Osteoblast (primary cell): ENCODE results near the gene ST6GALNAC5. TPM values are rescaled to one million over a fixed set of nuclear protein-coding genes. Genes with fewer than 3 reads are reported as not detected.
"Not testable (repeated sequence)": the region's sequence is repeated elsewhere in the genome, so short reads cannot be mapped to it uniquely, and the experiment has no call there.

Experiments used
- DNase-seq: peaks from one replicate; pipeline ENCODE4 v3.0.0; 2011; ENCODE audit warnings: low spot score, mixed read lengths; ENCODE audit not compliant: insufficient read length; ENCODE audit errors: missing footprints
- H2AFZ ChIP-seq: 2 replicates; pipeline ENCODE4 v1.6.0; 2011; ENCODE audit warnings: mild to moderate bottlenecking, low read length
- H3K27ac ChIP-seq: 2 replicates; pipeline ENCODE4 v1.5.1; 2011; ENCODE audit warnings: mild to moderate bottlenecking, low read depth, low read length, moderate library complexity
- H3K27me3 ChIP-seq: 2 replicates; pipeline ENCODE4 v1.6.0; 2012; ENCODE audit warnings: mild to moderate bottlenecking, control low read depth, inconsistent platforms, low read length, moderate library complexity; ENCODE audit not compliant: insufficient read depth
- H3K36me3 ChIP-seq: 2 replicates; pipeline ENCODE4 v1.5.1; 2011; ENCODE audit warnings: mild to moderate bottlenecking, low read length, control low read depth, moderate library complexity; ENCODE audit not compliant: insufficient read depth
- H3K4me1 ChIP-seq: 2 replicates; pipeline ENCODE4 v1.5.1; 2011; ENCODE audit warnings: mild to moderate bottlenecking, low read length, control low read depth, moderate library complexity; ENCODE audit not compliant: insufficient read depth
- H3K4me2 ChIP-seq: 2 replicates; pipeline ENCODE4 v1.6.0; 2011; ENCODE audit warnings: mild to moderate bottlenecking, low read length; ENCODE audit not compliant: insufficient read depth
- H3K4me3 ChIP-seq: fragments of 200-600 bp; sonication (generic); 3 replicates; pipeline ENCODE4 v1.5.1; 2012; ENCODE audit warnings: mild to moderate bottlenecking, low read length, inconsistent platforms; ENCODE audit not compliant: insufficient read depth
- H3K79me2 ChIP-seq: 2 replicates; pipeline ENCODE4 v1.6.0; 2012; ENCODE audit warnings: mild to moderate bottlenecking, low read length, control low read depth, inconsistent platforms; ENCODE audit not compliant: insufficient read depth
- H3K9me3 ChIP-seq: 2 replicates; pipeline ENCODE4 v1.5.1; 2011; ENCODE audit warnings: low read depth, low read length, control low read depth
- H4K20me1 ChIP-seq: 2 replicates; pipeline ENCODE4 v1.6.0; 2012; ENCODE audit warnings: mild to moderate bottlenecking, low read length, control low read depth; ENCODE audit not compliant: insufficient read depth
- total RNA-seq: library from RNA; depleted of rRNA; stranded (reverse); fragments of >200 nt; gene quantifications from 2 replicates; pipeline ENCODE4 v1.2.3, GENCODE V29; 2012
- TF ChIP-seq, protein P1 (sequence below): IDR thresholded peaks from 2 replicates; pipeline ENCODE4 v1.5.1; 2011; ENCODE audit warnings: mild to moderate bottlenecking, low read depth, low read length, moderate library complexity; ENCODE audit errors: extremely low read depth

Gene ST6GALNAC5
- total RNA-seq, 1 donor, result 1.1 TPM

DNA sequence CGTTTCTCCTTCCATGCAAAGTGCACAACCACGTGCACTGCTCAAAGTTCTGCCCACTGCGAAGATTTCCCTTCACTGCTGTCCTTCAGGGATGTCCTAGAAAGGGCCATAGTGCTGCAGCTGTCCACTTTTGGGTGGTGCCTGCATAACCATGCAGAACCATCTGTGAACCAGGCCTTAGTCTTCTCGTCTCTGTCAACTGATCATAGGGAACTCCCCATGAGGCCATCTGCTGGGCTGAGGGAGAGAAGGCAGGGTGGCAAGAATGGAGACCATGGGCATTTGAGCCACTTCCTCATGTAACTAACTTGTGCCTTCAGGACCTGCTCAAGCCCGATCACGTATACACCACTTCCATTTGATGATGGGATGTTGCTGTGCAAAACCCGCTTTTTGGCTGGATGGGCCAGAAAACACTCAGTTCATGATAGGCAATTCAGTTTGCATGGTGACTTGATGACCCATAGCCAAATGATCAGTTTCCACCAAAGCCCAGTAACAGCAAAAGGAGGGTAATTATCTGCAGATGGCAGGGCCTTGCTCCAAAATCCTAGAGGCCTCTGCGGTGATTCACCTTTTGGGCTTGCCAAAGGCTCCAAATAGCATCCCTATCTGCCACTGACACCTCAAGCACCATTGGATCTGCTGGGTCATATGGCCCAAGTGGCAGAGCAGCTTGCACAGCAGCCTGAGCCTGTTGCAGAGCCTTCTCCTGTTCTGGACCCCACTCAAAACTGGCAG lies 9.5 kb downstream of the ST6GALNAC5 start:
- no peak for DNase-seq
- Histone ChIP-seq H3K4me3 (no peak overlapping the region), H3K4me2 (no peak overlapping the region), H2AFZ (no peak overlapping the region), H3K27ac (no peak overlapping the region), H3K36me3 (no peaks in the 10 kb centered on the region), H3K79me2 (no peaks in the 10 kb centered on the region), H3K9me3 (no peaks in the 10 kb centered on the region), H4K20me1 (no peaks in the 10 kb centered on the region), H3K27me3 (no peaks in the 10 kb centered on the region), H3K4me1 (no peaks in the 10 kb centered on the region)
- TF ChIP-seq, protein P1, sequence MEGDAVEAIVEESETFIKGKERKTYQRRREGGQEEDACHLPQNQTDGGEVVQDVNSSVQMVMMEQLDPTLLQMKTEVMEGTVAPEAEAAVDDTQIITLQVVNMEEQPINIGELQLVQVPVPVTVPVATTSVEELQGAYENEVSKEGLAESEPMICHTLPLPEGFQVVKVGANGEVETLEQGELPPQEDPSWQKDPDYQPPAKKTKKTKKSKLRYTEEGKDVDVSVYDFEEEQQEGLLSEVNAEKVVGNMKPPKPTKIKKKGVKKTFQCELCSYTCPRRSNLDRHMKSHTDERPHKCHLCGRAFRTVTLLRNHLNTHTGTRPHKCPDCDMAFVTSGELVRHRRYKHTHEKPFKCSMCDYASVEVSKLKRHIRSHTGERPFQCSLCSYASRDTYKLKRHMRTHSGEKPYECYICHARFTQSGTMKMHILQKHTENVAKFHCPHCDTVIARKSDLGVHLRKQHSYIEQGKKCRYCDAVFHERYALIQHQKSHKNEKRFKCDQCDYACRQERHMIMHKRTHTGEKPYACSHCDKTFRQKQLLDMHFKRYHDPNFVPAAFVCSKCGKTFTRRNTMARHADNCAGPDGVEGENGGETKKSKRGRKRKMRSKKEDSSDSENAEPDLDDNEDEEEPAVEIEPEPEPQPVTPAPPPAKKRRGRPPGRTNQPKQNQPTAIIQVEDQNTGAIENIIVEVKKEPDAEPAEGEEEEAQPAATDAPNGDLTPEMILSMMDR, result no peak

DNA sequence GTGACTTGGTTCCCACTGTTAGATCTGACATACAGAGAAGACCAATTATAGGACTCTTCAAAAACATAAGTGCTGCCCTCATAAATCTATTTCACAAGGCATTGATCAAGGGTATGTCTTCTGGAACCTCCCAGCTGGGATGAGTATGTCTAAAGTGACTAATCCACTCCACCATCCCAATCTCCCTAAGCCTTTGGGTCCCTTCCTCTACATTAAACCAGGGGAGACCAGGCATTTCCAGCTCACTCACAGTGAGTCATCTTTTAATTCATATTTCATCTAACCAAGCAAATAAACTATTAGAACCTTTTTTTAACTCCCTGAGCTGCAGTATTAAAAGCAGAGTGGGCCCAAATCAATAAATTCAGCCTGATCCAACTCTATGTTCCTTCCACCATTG lies 11.7 kb downstream of the ST6GALNAC5 start:
- H3K27me3 ChIP-seq, H3K9me3 ChIP-seq, H3K36me3 ChIP-seq, DNase-seq, H3K4me1 ChIP-seq, H3K27ac ChIP-seq, H2AFZ ChIP-seq, H4K20me1 ChIP-seq, H3K79me2 ChIP-seq, H3K4me3 ChIP-seq, H3K4me2 ChIP-seq: not testable (repeated sequence)

DNA sequence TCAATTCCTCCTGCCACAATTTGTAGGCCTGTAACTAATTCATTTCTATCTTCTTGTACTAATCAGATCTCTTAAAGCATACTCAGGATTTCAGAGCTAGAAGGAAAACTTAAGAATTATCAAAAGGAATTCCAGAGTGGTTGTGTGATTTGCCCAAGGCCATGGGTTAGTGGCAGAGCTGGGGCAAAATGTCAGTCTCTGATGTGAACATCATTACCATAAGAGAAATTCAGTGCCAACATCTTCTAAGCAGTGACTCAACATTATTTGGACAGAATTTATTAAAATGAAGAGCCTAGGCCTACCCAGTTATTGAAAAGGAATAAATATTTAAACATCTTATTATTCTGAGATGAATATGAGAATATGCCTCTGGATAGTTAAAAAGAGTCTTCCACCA lies 14.5 kb downstream of the ST6GALNAC5 start:
- Histone ChIP-seq H3K9me3 (no peaks in the 10 kb centered on the region), H3K4me1 (no peaks in the 10 kb centered on the region), H3K4me3 (no peak overlapping the region), H3K27ac (no peak overlapping the region), H3K4me2 (no peak overlapping the region), H2AFZ (no peak overlapping the region), H3K27me3 (no peaks in the 10 kb centered on the region), H4K20me1 (no peaks in the 10 kb centered on the region), H3K79me2 (no peaks in the 10 kb centered on the region), H3K36me3 (no peaks in the 10 kb centered on the region)
- TF ChIP-seq, protein P1, result no peak
- no peak for DNase-seq

DNA sequence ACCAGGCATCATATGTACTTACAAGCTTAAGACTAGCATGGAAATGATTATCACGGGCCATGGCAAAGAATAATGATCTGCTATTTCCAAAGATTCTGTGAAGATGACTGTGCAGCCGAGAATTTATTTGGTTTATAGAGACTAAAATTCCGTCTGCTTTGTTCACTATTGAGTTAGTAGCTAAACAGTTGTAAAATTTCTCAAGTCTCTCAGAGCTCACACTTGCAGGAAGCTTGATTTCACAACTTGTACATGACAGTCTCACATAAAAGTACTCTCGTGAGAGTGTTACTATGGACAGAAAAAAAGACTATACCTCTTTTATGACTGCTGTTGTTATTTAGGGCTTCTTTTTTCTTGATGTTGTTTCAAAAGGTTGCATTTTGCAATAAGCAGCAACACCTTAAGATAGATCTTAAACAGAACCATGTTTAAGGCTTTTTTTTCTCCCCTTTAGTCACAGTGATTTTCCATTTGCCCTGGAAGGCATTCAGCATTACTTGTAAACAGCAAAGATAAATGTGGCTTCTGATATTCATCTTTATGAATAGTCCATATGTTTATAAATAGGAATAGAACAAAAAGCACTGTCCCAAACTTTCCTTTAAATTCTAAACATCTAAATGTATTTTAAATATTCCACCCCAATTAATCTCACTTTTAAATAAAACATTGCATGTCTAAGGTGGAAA lies 24.8 kb downstream of the ST6GALNAC5 start:
- Histone ChIP-seq H3K27ac (no peak overlapping the region), H3K4me1 (no peaks in the 10 kb centered on the region), H2AFZ (no peak overlapping the region), H3K4me2 (no peak overlapping the region), H4K20me1 (no peaks in the 10 kb centered on the region), H3K4me3 (no peak overlapping the region), H3K36me3 (no peaks in the 10 kb centered on the region), H3K79me2 (no peaks in the 10 kb centered on the region), H3K9me3 (no peaks in the 10 kb centered on the region), H3K27me3 (no peaks in the 10 kb centered on the region)
- no peak for DNase-seq
- TF ChIP-seq, protein P1, result no peak
